Measurements from ENCODE around the gene CDK18. TPM values are rescaled to one million over a fixed set of nuclear protein-coding genes. Genes with fewer than 3 reads are reported as not detected.
A peak's percentile ranks its signal among the peaks of the same experiment; 100 is the strongest.

The CDK18 gene
- total and polyA plus RNA-seq, 4 donors, result 14.8 to 80.7 (median 33.1) TPM

DNA sequence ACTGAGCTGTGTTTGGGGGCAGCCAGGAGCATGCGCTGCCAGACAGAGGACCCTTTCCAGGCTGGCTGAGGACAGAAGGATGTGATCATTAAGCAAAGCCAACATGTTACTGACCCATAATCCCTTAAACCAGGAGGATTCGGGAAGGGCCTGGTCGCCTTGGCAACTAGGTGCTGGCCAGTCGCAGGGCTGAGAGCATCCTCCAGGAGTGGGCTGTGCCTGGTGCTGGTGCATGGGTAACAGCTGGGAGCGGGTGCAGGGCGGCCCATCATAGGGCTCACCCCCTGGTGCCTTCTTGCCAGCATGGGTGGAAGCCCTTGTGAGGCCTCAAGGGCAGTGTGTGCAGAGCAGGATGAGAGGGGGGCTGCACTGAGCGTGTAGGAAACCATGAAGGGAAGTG is 17.2 kb downstream of the CDK18 start:
- WGBS, 2 donors, result 90 to 92% methylated on average over 7 of the region's 7 CpGs
- Histone ChIP-seq H3K27ac (ENCODE audit: low read depth in 1 of 2, low read length in 2 of 2) (no peak overlapping the region), H3K4me1 (ENCODE audit: control insufficient read depth in 1 of 2, insufficient read depth in 2 of 2, low read length in 2 of 2) (no peaks in the 10 kb centered on the region), H3K4me3 (ENCODE audit: low read length in 2 of 2) (no peak overlapping the region), H3K9me3 (ENCODE audit: control insufficient read depth, low read length) (no peaks in the 10 kb centered on the region), H3K36me3 (ENCODE audit: control insufficient read depth in 1 of 2, insufficient read depth in 2 of 2, low read length in 1 of 2) (no peaks in the 10 kb centered on the region), H3K27me3 (ENCODE audit: control insufficient read depth in 1 of 2, insufficient read depth in 2 of 2, low read length in 1 of 2) (no peaks in the 10 kb centered on the region)
- ATAC-seq (ENCODE audit: low FRiP score), result no peak
- no peak for DNase-seq
- intact Hi-C loops (cut with DNase I), result loop anchor here in 1 of 2 donors (5.0 to 10.0 kb wide), 2 partner anchors 124 to 187 kb away; no protein-coding TSS in a partner anchor

DNA sequence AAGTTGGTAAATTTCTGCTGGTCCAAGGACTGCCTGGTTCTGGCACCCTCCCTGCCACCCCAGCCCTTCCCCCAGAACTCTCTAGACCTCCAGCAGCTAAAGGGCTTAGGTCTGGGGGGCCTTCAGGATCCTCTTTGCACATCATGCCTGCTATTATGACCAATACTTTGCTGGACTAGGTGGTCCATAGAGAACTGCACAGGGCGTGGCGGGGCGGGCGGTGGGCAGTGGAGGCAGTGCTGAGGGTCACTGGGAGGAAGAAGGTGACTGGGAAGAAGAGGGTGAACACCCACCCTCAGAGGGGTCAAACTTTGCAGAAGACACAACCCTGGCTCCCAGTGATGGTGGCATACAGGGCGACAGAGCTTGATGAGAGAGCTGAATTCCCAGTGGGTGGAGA is 18.2 kb downstream of the CDK18 start:
- no peaks in the 10 kb centered on the region for H3K4me1 ChIP-seq (ENCODE audit: control insufficient read depth in 1 of 2, insufficient read depth in 2 of 2, low read length in 2 of 2)
- ATAC-seq (ENCODE audit: low FRiP score), result no peak
- no peak overlapping the region for H3K4me3 ChIP-seq (ENCODE audit: low read length in 2 of 2)
- intact Hi-C loops (cut with DNase I), result loop anchor here in 1 of 2 donors (5.0 to 10.0 kb wide), 2 partner anchors 125 to 188 kb away; no protein-coding TSS in a partner anchor
- no peak overlapping the region for H3K27ac ChIP-seq (ENCODE audit: low read depth in 1 of 2, low read length in 2 of 2)
- DNase-seq, result no peak
- no peaks in the 10 kb centered on the region for H3K9me3 ChIP-seq (ENCODE audit: control insufficient read depth, low read length)
- no peaks in the 10 kb centered on the region for H3K36me3 ChIP-seq (ENCODE audit: control insufficient read depth in 1 of 2, insufficient read depth in 2 of 2, low read length in 1 of 2)
- no peaks in the 10 kb centered on the region for H3K27me3 ChIP-seq (ENCODE audit: control insufficient read depth in 1 of 2, insufficient read depth in 2 of 2, low read length in 1 of 2)
- 97% methylated on average over 5 of the region's 5 CpGs for WGBS, 2 donors

DNA sequence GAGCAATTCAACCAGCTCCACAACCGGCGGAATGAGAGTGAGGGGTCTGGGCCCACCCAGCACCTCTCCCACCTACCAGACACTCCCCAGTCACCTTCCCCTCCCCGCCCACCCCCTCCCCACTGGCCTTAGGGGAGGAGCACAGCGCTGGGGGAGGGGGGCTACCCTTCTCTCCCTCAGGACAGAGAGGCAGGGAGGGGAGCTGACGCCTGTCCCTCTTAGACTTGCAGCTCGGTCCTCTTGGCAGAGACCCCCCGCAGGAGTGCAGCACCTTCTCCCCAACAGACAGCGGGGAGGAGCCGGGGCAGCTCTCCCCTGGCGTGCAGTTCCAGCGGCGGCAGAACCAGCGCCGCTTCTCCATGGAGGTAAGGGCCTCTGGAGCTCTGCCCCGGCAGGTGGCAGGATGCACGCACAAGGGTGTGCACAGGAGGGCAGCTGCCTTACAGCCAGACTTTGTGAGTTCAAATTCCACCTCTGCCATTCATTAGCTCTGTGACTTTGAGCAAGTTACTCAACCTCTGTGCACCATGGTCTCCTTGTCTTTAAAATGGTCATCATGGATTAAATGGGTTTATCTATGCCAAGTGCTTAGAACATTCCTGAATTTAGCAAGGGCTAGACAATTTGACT is 18.9 kb downstream of the CDK18 start:
- Histone ChIP-seq H3K4me1 (ENCODE audit: control insufficient read depth in 1 of 2, insufficient read depth in 2 of 2, low read length in 2 of 2) (no peaks in the 10 kb centered on the region), H3K9me3 (ENCODE audit: control insufficient read depth, low read length) (no peaks in the 10 kb centered on the region), H3K36me3 (ENCODE audit: control insufficient read depth in 1 of 2, insufficient read depth in 2 of 2, low read length in 1 of 2) (no peaks in the 10 kb centered on the region), H3K4me3 (ENCODE audit: low read length in 2 of 2) (no peak overlapping the region), H3K27me3 (ENCODE audit: control insufficient read depth in 1 of 2, insufficient read depth in 2 of 2, low read length in 1 of 2) (no peaks in the 10 kb centered on the region), H3K27ac (ENCODE audit: low read depth in 1 of 2, low read length in 2 of 2) (no peak overlapping the region)
- DNase-seq, result no peak
- WGBS, 2 donors, result 89 to 90% methylated on average over 16 of the region's 16 CpGs
- intact Hi-C loops (cut with DNase I), result loop anchor here in 1 of 2 donors (5.0 to 10.0 kb wide), 2 partner anchors 126 to 189 kb away; no protein-coding TSS in a partner anchor
- no peak for ATAC-seq (ENCODE audit: low FRiP score)

DNA sequence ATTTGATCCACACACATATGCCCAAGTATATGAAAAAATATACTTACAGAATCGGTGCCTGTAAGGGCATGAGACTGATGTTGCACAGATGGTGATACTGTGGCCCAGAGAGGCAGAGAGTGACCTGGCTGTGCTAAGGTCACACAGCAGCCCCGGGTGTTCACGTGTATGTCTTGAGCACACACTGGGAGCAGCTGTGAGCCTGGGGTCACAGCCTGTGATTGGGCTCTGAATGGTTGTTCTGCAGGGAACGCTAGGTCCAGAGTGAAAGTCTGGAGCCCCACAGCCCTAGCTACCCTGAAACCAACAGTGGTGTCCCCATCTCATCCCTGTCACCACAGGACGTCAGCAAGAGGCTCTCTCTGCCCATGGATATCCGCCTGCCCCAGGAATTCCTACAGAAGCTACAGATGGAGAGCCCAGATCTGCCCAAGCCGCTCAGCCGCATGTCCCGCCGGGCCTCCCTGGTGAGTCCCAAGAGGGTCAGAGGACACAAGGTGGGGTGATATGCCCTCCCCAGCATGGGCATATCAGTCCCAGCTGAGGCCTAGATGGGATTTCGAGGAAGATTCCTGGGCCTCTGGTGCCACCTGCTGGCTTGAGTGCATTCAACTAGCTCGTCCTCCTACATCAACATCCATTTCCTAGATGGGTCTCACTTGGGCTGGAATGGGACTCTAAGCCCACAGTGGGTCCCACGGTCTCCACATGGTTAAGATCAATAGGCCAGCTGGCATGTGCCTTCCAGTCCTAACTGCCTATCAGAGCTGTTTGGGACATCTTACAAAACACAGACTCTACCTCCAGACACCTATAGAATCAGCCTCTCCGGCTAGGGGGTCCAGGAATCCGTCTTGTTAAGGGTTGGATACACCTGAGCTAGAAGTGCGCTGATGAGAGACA is 19.7 kb downstream of the CDK18 start:
- 50 to 51% methylated on average over 16 of the region's 16 CpGs for WGBS, 2 donors
- no peaks in the 10 kb centered on the region for H3K27me3 ChIP-seq (ENCODE audit: control insufficient read depth in 1 of 2, insufficient read depth in 2 of 2, low read length in 1 of 2)
- H3K9me3 ChIP-seq (ENCODE audit: control insufficient read depth, low read length), result no peaks in the 10 kb centered on the region
- intact Hi-C loops (cut with DNase I), result loop anchor here (1.0 to 10.0 kb wide), 4 partner anchors 35 to 189 kb away; no protein-coding TSS in a partner anchor
- no peaks in the 10 kb centered on the region for H3K4me1 ChIP-seq (ENCODE audit: control insufficient read depth in 1 of 2, insufficient read depth in 2 of 2, low read length in 2 of 2)
- no peak overlapping the region for H3K4me3 ChIP-seq (ENCODE audit: low read length in 2 of 2)
- no peak overlapping the region for H3K27ac ChIP-seq (ENCODE audit: low read depth in 1 of 2, low read length in 2 of 2)
- DNase-seq, result peak; percentile 82 to 94
- peak; percentile 71 for ATAC-seq (ENCODE audit: low FRiP score)
- H3K36me3 ChIP-seq (ENCODE audit: control insufficient read depth in 1 of 2, insufficient read depth in 2 of 2, low read length in 1 of 2), result no peaks in the 10 kb centered on the region

DNA sequence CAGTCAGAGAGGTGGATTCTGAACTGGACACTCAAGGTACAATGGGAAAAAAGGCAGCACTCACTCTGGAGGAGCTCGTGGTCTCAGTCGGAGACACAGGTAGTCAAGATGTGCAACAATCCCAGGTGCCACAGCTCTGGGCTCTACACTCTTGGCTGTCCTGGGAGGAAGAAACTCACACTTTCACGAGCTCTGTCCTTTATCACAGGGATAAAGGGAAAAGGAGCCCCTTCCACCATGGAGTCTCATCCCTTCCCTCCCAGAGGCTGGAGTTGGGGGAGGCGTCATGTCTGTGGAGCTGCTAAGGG is 20.3 kb downstream of the CDK18 start:
- H3K27ac ChIP-seq (ENCODE audit: low read depth in 1 of 2, low read length in 2 of 2), result no peak overlapping the region
- intact Hi-C loops (cut with DNase I), result loop anchor here (1.0 to 10.0 kb wide), 5 partner anchors 36 to 190 kb away; no protein-coding TSS in a partner anchor
- no peaks in the 10 kb centered on the region for H3K4me1 ChIP-seq (ENCODE audit: control insufficient read depth in 1 of 2, insufficient read depth in 2 of 2, low read length in 2 of 2)
- H3K27me3 ChIP-seq (ENCODE audit: control insufficient read depth in 1 of 2, insufficient read depth in 2 of 2, low read length in 1 of 2), result no peaks in the 10 kb centered on the region
- no peaks in the 10 kb centered on the region for H3K9me3 ChIP-seq (ENCODE audit: control insufficient read depth, low read length)
- no peak for DNase-seq
- H3K4me3 ChIP-seq (ENCODE audit: low read length in 2 of 2), result no peak overlapping the region
- no peak for ATAC-seq (ENCODE audit: low FRiP score)
- no peaks in the 10 kb centered on the region for H3K36me3 ChIP-seq (ENCODE audit: control insufficient read depth in 1 of 2, insufficient read depth in 2 of 2, low read length in 1 of 2)
- 81 to 83% methylated on average over 4 of the region's 4 CpGs for WGBS, 2 donors

DNA sequence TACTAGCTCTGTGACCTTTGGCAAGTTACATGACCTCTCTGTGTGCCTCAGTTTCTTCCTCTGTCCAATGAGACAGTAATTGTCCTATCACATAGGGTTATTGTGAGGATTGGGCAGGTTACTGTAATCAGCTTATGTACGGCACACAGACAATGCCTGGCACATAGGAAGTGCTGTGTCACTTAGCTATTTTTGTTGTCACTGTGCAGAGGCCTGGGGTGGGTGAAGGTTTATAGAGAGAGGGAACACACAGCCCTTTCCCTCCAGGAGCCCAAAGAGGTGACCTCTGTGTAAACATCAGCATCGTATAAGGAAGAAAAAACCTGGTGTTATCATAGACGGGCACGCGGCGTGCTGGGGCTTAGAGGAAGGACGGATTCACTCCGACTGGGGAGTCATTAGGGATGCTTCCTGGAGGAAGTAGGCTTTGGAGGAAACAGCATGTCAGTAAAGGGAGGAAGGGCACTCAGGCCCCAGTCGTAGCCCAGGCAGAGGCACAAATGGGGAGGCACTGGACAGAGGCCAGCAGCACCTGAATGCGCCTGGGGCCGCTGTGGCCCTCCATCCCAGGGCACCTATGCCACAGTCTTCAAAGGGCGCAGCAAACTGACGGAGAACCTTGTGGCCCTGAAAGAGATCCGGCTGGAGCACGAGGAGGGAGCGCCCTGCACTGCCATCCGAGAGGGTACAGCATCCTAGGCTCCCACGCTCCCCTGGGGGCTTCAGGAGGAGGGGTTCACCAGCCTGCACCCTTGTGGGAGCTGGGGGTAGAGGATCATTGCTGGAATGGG is 21.2 kb downstream of the CDK18 start:
- intact Hi-C loops (cut with DNase I), result loop anchor here (2.0 to 10.0 kb wide), 3 partner anchors 37 to 191 kb away; no protein-coding TSS in a partner anchor
- 89 to 91% methylated on average over 18 of the region's 18 CpGs for WGBS, 2 donors
- Histone ChIP-seq H3K36me3 (ENCODE audit: control insufficient read depth in 1 of 2, insufficient read depth in 2 of 2, low read length in 1 of 2) (no peaks in the 10 kb centered on the region), H3K9me3 (ENCODE audit: control insufficient read depth, low read length) (no peaks in the 10 kb centered on the region), H3K27me3 (ENCODE audit: control insufficient read depth in 1 of 2, insufficient read depth in 2 of 2, low read length in 1 of 2) (no peaks in the 10 kb centered on the region), H3K4me1 (ENCODE audit: control insufficient read depth in 1 of 2, insufficient read depth in 2 of 2, low read length in 2 of 2) (no peaks in the 10 kb centered on the region), H3K4me3 (ENCODE audit: low read length in 2 of 2) (no peak overlapping the region), H3K27ac (ENCODE audit: low read depth in 1 of 2, low read length in 2 of 2) (no peak overlapping the region)
- DNase-seq (no peak), ATAC-seq (ENCODE audit: low FRiP score) (no peak)

DNA sequence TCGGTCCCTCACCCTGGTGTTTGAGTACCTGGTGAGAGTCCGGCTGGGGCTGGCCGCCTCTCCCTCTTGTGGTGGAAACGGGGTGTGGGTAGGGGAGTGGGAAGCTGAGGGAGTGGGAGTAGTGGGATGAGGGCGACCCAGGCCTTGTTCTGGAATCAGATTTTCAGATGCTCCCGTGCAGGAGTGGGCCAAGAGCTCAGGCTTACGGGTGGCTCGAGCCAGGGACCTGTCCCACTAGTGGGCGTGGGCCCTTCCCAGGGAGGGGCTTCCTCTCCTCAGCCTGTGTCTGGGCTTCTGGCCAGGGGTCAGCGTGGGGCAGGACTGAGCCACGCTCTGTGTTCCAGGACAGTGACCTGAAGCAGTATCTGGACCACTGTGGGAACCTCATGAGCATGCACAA is 22.0 kb downstream of the CDK18 start:
- no peaks in the 10 kb centered on the region for H3K4me1 ChIP-seq (ENCODE audit: control insufficient read depth in 1 of 2, insufficient read depth in 2 of 2, low read length in 2 of 2)
- no peak overlapping the region for H3K4me3 ChIP-seq (ENCODE audit: low read length in 2 of 2)
- H3K27ac ChIP-seq (ENCODE audit: low read depth in 1 of 2, low read length in 2 of 2), result no peak overlapping the region
- H3K27me3 ChIP-seq (ENCODE audit: control insufficient read depth in 1 of 2, insufficient read depth in 2 of 2, low read length in 1 of 2), result no peaks in the 10 kb centered on the region
- ATAC-seq (ENCODE audit: low FRiP score) (no peak), DNase-seq (no peak)
- no peaks in the 10 kb centered on the region for H3K9me3 ChIP-seq (ENCODE audit: control insufficient read depth, low read length)
- intact Hi-C loops (cut with DNase I), result loop anchor here (5.0 to 10.0 kb wide), 2 partner anchors 131 to 192 kb away; no protein-coding TSS in a partner anchor
- no peaks in the 10 kb centered on the region for H3K36me3 ChIP-seq (ENCODE audit: control insufficient read depth in 1 of 2, insufficient read depth in 2 of 2, low read length in 1 of 2)
- WGBS, 2 donors, result 80 to 85% methylated on average over 10 to 11 of the region's 11 CpGs

DNA sequence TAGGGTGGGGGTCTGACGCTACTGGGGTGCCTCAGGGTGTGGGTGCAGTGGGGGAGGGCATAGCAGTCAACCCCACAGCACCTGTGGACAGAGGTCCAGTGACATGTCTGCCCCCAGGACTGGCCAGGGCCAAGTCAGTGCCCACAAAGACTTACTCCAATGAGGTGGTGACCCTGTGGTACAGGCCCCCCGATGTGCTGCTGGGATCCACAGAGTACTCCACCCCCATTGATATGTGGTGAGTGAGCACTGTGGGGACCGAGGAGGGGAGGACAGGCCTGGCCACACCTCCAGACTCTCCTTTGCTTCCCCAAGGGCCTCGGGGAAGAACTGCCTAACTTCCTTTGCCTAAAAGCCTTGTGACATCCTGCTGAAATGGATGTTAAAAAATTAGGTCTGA is 23.5 kb downstream of the CDK18 start:
- H3K36me3 ChIP-seq (ENCODE audit: control insufficient read depth in 1 of 2, insufficient read depth in 2 of 2, low read length in 1 of 2), result peaks cover 0 to 2% of the 10 kb centered on the region in 2 donors

More for the DNA sequence above, 23.5 kb downstream of the CDK18 start:
- Histone ChIP-seq H3K4me3 (ENCODE audit: low read length in 2 of 2) (no peak overlapping the region), H3K27ac (ENCODE audit: low read depth in 1 of 2, low read length in 2 of 2) (no peak overlapping the region), H3K27me3 (ENCODE audit: control insufficient read depth in 1 of 2, insufficient read depth in 2 of 2, low read length in 1 of 2) (no peaks in the 10 kb centered on the region), H3K9me3 (ENCODE audit: control insufficient read depth, low read length) (no peaks in the 10 kb centered on the region), H3K4me1 (ENCODE audit: control insufficient read depth in 1 of 2, insufficient read depth in 2 of 2, low read length in 2 of 2) (no peaks in the 10 kb centered on the region)
- WGBS, 2 donors, result 68 to 78% methylated on average over 4 of the region's 4 CpGs
- intact Hi-C loops (cut with DNase I), result loop anchor here (5.0 to 10.0 kb wide), 2 partner anchors 129 to 193 kb away; no protein-coding TSS in a partner anchor
- DNase-seq, result no peak
- ATAC-seq (ENCODE audit: low FRiP score), result no peak
